WERI-Rb-1 (cell line): ENCODE measurements around the gene EYS.
"Not testable (repeated sequence)": the region's sequence is repeated elsewhere in the genome, so short reads cannot be mapped to it uniquely, and the experiment has no call there.

Source experiments
- DNase-seq: peaks from one replicate; pipeline ENCODE4 v3.0.0-alpha.2; 2020
- H3K27ac ChIP-seq: fragments of 250-450 bp; sonication (Bioruptor Pico); 2 replicates; pipeline ENCODE4 v1.5.1; 2020; ENCODE audit warnings: mild to moderate bottlenecking, moderate library complexity
- H3K27me3 ChIP-seq: fragments of 250-450 bp; sonication (Bioruptor Pico); 2 replicates; pipeline ENCODE4 v1.5.1; 2021; ENCODE audit warnings: mild to moderate bottlenecking, low read depth, moderate library complexity; ENCODE audit not compliant: insufficient read depth, severe bottlenecking
- H3K36me3 ChIP-seq: fragments of 250-450 bp; sonication (Bioruptor Pico); 2 replicates; pipeline ENCODE4 v1.5.1; 2020; ENCODE audit warnings: mild to moderate bottlenecking, moderate library complexity
- H3K4me3 ChIP-seq: 2 replicates; pipeline ENCODE4 v1.5.1; 2011; ENCODE audit warnings: low read depth, mild to moderate bottlenecking, control low read depth, low read length
- H3K9me3 ChIP-seq: fragments of 250-450 bp; sonication (Bioruptor Pico); 2 replicates; pipeline ENCODE4 v1.5.1; 2021; ENCODE audit warnings: mild to moderate bottlenecking, moderate library complexity; ENCODE audit not compliant: severe bottlenecking
- CTCF ChIP-seq: IDR thresholded peaks from 2 replicates; pipeline ENCODE4 v1.5.1; 2011; ENCODE audit warnings: low read depth, mild to moderate bottlenecking, control low read depth, inconsistent platforms, low read length

Gene EYS

GRCh38 chr6:64477391-64477790 lies 1229.6 kb downstream of the EYS start:
- no peak for TF ChIP-seq CTCF
- H3K27me3 ChIP-seq, result no peaks in the 10 kb centered on the region
- no peak overlapping the region for H3K4me3 ChIP-seq
- no peaks in the 10 kb centered on the region for H3K9me3 ChIP-seq
- H3K27ac ChIP-seq, result no peak overlapping the region
- H3K36me3 ChIP-seq, result no peaks in the 10 kb centered on the region
- DNase-seq, result no peak

- no peaks in the 10 kb centered on the region for H3K36me3 ChIP-seq
- TF ChIP-seq CTCF, result no peak
- H3K4me3 ChIP-seq, result no peak overlapping the region
- no peaks in the 10 kb centered on the region for H3K27me3 ChIP-seq
- H3K9me3 ChIP-seq, result no peaks in the 10 kb centered on the region
- DNase-seq, result no peak
- no peak overlapping the region for H3K27ac ChIP-seq
These were observed 1230.1 kb downstream of the EYS start for GRCh38 chr6:64476935-64477334.

- not testable (repeated sequence) for H3K27ac ChIP-seq, H3K36me3 ChIP-seq, H3K4me3 ChIP-seq, H3K9me3 ChIP-seq, H3K27me3 ChIP-seq
- DNase-seq, result peak; percentile 23
- TF ChIP-seq CTCF, result peak; percentile 21; the same call in 1 of the 2 replicates
These were observed 1237.6 kb downstream of the EYS start for GRCh38 chr6:64469405-64469804.

GRCh38 chr6:64467656-64468055 lies 1239.4 kb downstream of the EYS start:
- H3K27ac ChIP-seq, result no peak overlapping the region
- H3K9me3 ChIP-seq, result peaks cover 2% of the 10 kb centered on the region
- no peak for DNase-seq
- no peak overlapping the region for H3K4me3 ChIP-seq
- TF ChIP-seq CTCF, result no peak
- H3K36me3 ChIP-seq, result no peaks in the 10 kb centered on the region
- no peaks in the 10 kb centered on the region for H3K27me3 ChIP-seq

GRCh38 chr6:64459411-64459944 lies 1247.5 kb downstream of the EYS start:
- H3K27ac ChIP-seq, result no peak overlapping the region
- no peaks in the 10 kb centered on the region for H3K27me3 ChIP-seq
- no peak overlapping the region for H3K4me3 ChIP-seq
- H3K36me3 ChIP-seq, result no peaks in the 10 kb centered on the region
- H3K9me3 ChIP-seq, result peaks cover 2% of the 10 kb centered on the region
- DNase-seq, result no peak
- no peak for TF ChIP-seq CTCF

GRCh38 chr6:64448101-64448500 lies 1258.9 kb downstream of the EYS start:
- not testable (repeated sequence) for H3K9me3 ChIP-seq, DNase-seq, H3K36me3 ChIP-seq, H3K27ac ChIP-seq, H3K4me3 ChIP-seq, H3K27me3 ChIP-seq
